Panc1 (cell line): ENCODE measurements around the gene TP73. TPM values are rescaled to one million over a fixed set of nuclear protein-coding genes. Genes with fewer than 3 reads are reported as not detected.

Experiments
- ATAC-seq: fragments of 200-7000 bp; cut with Tn5 transposase; 2 replicates; pipeline ENCODE4 v1.9.1; 2020; ENCODE audit warnings: mild to moderate bottlenecking, moderate library complexity
- BruUV-seq: library from RNA; stranded (reverse); fragments of 400-500 nt; replicated peaks from 2 replicates; lab custom pipeline; 2021; lab: Mats Ljungman, UMichigan
- CTCF ChIA-PET: fragments of 300-600 bp; sonication (Branson Sonifier 250); formaldehyde crosslinking; loops from one replicate; lab custom pipeline; 2022; ENCODE audit warnings: antibody characterized with exemption; lab: Charles Lee
- POLR2A ChIA-PET: fragments of 300-600 bp; sonication (Branson Sonifier 250); formaldehyde crosslinking; loops from one replicate; lab custom pipeline; 2022; ENCODE audit warnings: antibody characterized with exemption; lab: Charles Lee
- DNase-seq: peaks from one replicate; pipeline ENCODE4 v3.0.0-alpha.2; 2010; ENCODE audit warnings: low read depth, low spot score
- H3K27ac ChIP-seq: 2 replicates; pipeline ENCODE4 v1.5.1; 2011; ENCODE audit warnings: mild to moderate bottlenecking, low read length, inconsistent platforms
- H3K27me3 ChIP-seq: fragments of 200-500 bp; sonication (Bioruptor generic); 2 replicates; pipeline ENCODE4 v1.6.0; 2014; ENCODE audit warnings: low read length, inconsistent platforms; ENCODE audit not compliant: control insufficient read depth, insufficient read depth
- H3K36me3 ChIP-seq: fragments of 200-500 bp; sonication (Bioruptor generic); 2 replicates; pipeline ENCODE4 v1.5.1; 2014; ENCODE audit warnings: inconsistent platforms, mild to moderate bottlenecking, low read length, moderate library complexity; ENCODE audit not compliant: control insufficient read depth, insufficient read depth
- H3K4me1 ChIP-seq: 2 replicates; pipeline ENCODE4 v1.5.1; 2011; ENCODE audit warnings: inconsistent platforms, mild to moderate bottlenecking, low read length, moderate library complexity; ENCODE audit not compliant: control insufficient read depth, insufficient read depth
- H3K4me3 ChIP-seq, 2 experiments: 2 replicates each; pipeline ENCODE4 v1.5.1; 2011 to 2012; ENCODE audit warnings: low read depth in 2 of 2, low read length in 2 of 2, mild to moderate bottlenecking in 2 of 2, inconsistent platforms in 1 of 2, moderate library complexity in 1 of 2
- H3K9me3 ChIP-seq: fragments of 200-500 bp; sonication (Bioruptor generic); 2 replicates; pipeline ENCODE4 v1.5.1; 2014; ENCODE audit warnings: low read depth, mild to moderate bottlenecking, inconsistent platforms, low read length, moderate library complexity; ENCODE audit not compliant: control insufficient read depth, insufficient read depth
- CTCF ChIP-seq: fragments of 450-650 bp; IDR thresholded peaks from 2 replicates; pipeline ENCODE4 v1.5.1; 2017; ENCODE audit warnings: mild to moderate bottlenecking
- POLR2AphosphoS5 ChIP-seq: IDR thresholded peaks from 2 replicates; pipeline ENCODE4 v1.6.1; 2012; ENCODE audit warnings: mild to moderate bottlenecking, low read depth, low read length, moderate library complexity
- REST ChIP-seq, 2 experiments: IDR thresholded peaks; 2 replicates each; pipeline ENCODE4 v1.6.1; 2011 to 2012; ENCODE audit warnings: low read depth in 2 of 2, control low read depth in 1 of 2, low read length in 1 of 2, mild to moderate bottlenecking in 1 of 2, moderate library complexity in 1 of 2; ENCODE audit not compliant: insufficient read depth in 1 of 2
- SIN3A ChIP-seq: IDR thresholded peaks from 2 replicates; pipeline ENCODE4 v1.6.1; 2012; ENCODE audit warnings: low read depth, mild to moderate bottlenecking, low read length, moderate library complexity, borderline replicate concordance; ENCODE audit not compliant: insufficient read depth
- TCF7L2 ChIP-seq: IDR thresholded peaks from 2 replicates; pipeline ENCODE4 v1.6.1; 2011; ENCODE audit warnings: mild to moderate bottlenecking, low read depth, low read length, inconsistent platforms
- in situ Hi-C: cut with HindIII; loops from 2 replicates; pipeline ENCODE4 v1.10.0; 2016; ENCODE audit warnings: low sequenced_read_pairs, low pct_unique_long_range_greater_than_20kb
- intact Hi-C: fragments of 100-400 bp; cut with micrococcal nuclease; formaldehyde crosslinking; loops from one replicate; pipeline ENCODE4 v1.10.0; 2022; ENCODE audit not compliant: unreplicated experiment
- total RNA-seq: library from RNA; stranded (reverse); gene quantifications from one replicate; pipeline ENCODE4 v1.2.1, GENCODE V29; 2021; ENCODE audit not compliant: unreplicated experiment

Gene TP73
- total RNA-seq, 1 experiment from 2014 or later = 4.7 TPM

DNA sequence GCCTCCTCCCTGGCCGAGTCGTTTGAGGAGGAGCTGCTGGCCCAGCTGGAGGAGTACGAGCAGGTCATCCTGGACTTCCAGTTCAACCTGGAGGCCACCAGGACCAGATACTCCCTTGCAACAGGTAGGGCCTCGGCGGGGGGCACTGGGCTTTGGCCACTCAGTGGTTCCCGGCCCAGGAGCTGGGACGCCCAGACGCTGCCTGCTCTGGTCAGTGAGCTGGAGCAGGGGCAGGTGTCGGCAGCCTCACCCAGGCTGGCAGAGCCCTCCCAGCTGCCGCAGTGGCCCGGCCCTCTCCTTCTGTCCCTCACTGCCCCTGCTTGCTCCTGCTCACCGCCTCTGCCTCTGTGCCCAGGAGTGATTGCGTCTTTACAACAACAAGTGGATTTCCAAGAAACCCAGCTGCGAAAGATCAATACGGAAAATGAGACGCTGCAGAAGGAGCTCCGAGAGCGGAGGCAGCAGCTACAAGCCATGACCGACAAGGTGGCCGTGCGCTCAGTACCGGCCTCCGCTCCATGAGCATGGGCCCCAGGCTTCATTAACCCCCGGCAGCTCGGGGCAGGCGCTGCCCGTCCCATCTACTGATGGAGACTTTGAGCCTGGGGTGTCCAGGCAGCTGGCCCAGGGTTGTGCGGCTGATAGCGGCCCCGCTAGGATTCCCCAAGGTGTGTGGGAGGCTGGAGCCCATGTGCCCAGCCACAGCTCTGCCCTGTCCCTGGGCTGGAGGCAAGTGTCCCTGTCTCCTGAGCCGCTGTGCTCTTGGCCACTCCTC is 111.2 kb downstream of the TP73 start:
- POLR2A ChIA-PET = interaction anchor here (0.5 kb wide), 1 partner anchor 46 kb away, joined by 4 read pairs; no protein-coding TSS in a partner anchor
- peak; percentile 25; the same call in 1 of the 2 replicates for ATAC-seq
- BruUV-seq = no TSS peak
- no peak for DNase-seq
- Histone ChIP-seq H3K27me3 (0 out of 2 replicates have a peak, but pooled peaks cover 3% of the 10 kb centered on the region), H3K27ac (no peak overlapping the region), H3K9me3 (no peaks in the 10 kb centered on the region), H3K36me3 (no peaks in the 10 kb centered on the region), H3K4me1 (no peaks in the 10 kb centered on the region), H3K4me3 (no peak overlapping the region)
- in situ Hi-C loops = no loop called here
- intact Hi-C loops = no loop called here
- CTCF ChIA-PET = interaction anchor here (0.6 kb wide), 1 partner anchor 40 kb away, joined by 3 read pairs; no protein-coding TSS in a partner anchor
- TF ChIP-seq POLR2AphosphoS5 = no peak
- TF ChIP-seq SIN3A = no peak
- no peak for TF ChIP-seq CTCF
- TF ChIP-seq REST (IDR thresholded peaks at IDR 0.05; ENCODE audit: insufficient read depth in 1 of 2, low read depth in 2 of 2, low read length in 1 of 2) = no peak
- TF ChIP-seq TCF7L2 = no peak

GRCh38 chr1:3767328-3767925 is 115.1 kb downstream of the TP73 start:
- ChIA-PET CTCF (no interaction called here), POLR2A (interaction anchor here (0.6 kb wide), 2 partner anchors 10 to 73 kb away, joined by 3 to 9 read pairs; no protein-coding TSS in a partner anchor)
- no peak for ATAC-seq
- Histone ChIP-seq H3K4me1 (peaks cover 8% of the 10 kb centered on the region), H3K36me3 (no peaks in the 10 kb centered on the region), H3K27me3 (no peaks in the 10 kb centered on the region), H3K9me3 (no peaks in the 10 kb centered on the region), H3K27ac (no peak overlapping the region), H3K4me3 (no peak overlapping the region)
- in situ Hi-C loops (no loop called here), intact Hi-C loops (no loop called here)
- TF ChIP-seq POLR2AphosphoS5 (no peak), TCF7L2 (no peak), SIN3A (no peak), REST (IDR thresholded peaks at IDR 0.05; ENCODE audit: insufficient read depth in 1 of 2, low read depth in 2 of 2, low read length in 1 of 2) (no peak), CTCF (no peak)
- no TSS peak for BruUV-seq
- DNase-seq = no peak
